Activated naive CD4-positive, alpha-beta T cell treated with anti-CD3 and anti-CD28 coated beads, Interleukin-2, amount 50 U/mL, for 24 hours (primary cell): ENCODE data around the gene WDR4.
"Not testable (repeated sequence)": the region's sequence is repeated elsewhere in the genome, so short reads cannot be mapped to it uniquely, and the experiment has no call there.

Source experiments
- H3K27ac Mint-ChIP-seq: one replicate; pipeline ENCODE4 v1.8.0; 2021; ENCODE audit warnings: mild to moderate bottlenecking, mixed read lengths
- H3K27me3 Mint-ChIP-seq: one replicate; pipeline ENCODE4 v1.8.0; 2021; ENCODE audit warnings: mixed read lengths
- H3K36me3 Mint-ChIP-seq: one replicate; pipeline ENCODE4 v1.8.0; 2021; ENCODE audit warnings: mixed read lengths
- H3K4me1 Mint-ChIP-seq: one replicate; pipeline ENCODE4 v1.8.0; 2021; ENCODE audit warnings: mixed read lengths
- H3K4me3 Mint-ChIP-seq: one replicate; pipeline ENCODE4 v1.8.0; 2021; ENCODE audit warnings: mild to moderate bottlenecking, mixed read lengths
- H3K9me3 Mint-ChIP-seq: one replicate; pipeline ENCODE4 v1.8.0; 2021; ENCODE audit warnings: mixed read lengths

WDR4 gene

DNA sequence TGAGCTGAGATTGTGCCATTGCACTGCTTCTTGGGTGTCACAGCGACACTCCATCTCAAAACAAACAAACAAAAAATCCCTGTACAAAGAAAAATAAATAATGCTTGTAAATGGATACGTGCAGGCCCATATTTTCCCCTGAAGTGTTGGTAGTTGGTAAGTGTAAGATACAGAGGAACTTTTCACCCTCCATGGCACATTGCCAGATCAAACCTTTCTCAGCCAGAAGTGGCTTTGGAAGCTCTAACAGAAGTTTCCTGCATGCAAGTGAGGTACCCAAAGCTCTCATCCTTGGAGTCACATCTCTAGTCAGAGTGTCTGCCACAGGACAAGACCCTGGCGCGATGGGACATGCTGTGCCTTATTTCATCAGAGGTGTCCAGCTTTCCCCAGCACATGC lies 21.1 kb upstream of the WDR4 start:
- peaks cover 14% of the 10 kb centered on the region for H3K4me1 Mint-ChIP-seq

DNA sequence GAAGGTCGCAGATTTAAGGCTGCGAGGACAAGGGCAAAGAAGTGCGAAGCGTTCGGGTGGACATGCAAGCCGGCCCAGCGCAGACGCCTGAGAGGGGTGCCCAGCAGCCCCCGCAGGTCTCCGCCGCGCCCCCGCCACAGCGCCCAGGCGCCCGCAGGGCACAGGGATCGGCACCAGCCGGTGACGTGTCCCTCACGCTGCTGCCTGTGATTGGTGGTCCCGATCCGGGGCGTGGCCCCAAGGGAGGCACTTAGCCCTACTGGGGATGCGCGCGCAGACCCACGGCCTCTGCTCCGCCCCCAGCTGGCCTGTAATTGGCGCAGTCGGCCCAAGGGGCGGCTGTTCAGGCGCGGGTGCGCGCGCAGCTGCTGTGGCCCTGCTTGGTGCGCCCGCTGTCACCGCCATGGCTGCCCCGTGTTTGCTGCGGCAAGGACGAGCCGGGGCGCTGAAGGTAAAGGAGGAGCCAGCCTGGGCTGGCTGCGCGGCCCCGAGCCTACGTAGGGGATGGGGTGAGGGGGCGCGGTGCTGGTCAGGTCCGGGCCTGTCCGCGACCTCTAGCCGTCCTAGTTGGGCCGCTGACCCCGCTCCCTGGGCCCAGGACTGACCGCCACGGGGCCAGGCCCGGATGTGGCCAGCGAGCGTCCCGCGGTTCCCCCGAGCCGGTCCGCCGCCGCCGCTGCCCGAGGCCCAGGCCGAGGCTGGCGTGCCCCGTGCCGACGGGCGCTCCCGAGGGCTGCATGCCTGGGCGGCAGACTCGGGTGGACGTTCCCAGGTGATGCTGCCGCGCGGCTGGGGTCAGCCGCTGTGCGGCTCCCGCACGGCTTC lies 13.8 kb upstream of the WDR4 start, which contains the start of gene NDUFV3:
Gene NDUFV3 (plus strand): TSS at position 379 of the 825 bp plus-strand sequence. CDS start 25 bp downstream, at position 404.
- Mint-ChIP-seq H3K27me3 (no peaks in the 10 kb centered on the region), H3K9me3 (no peaks in the 10 kb centered on the region), H3K4me3 (peak within 1 kb of the TSS; percentile 92), H3K4me1 (peaks cover 16% of the 10 kb centered on the region), H3K27ac (peak within 1 kb of the TSS; percentile 88), H3K36me3 (peaks cover under 1% of the 10 kb centered on the region)

More for the DNA sequence above, 21.1 kb upstream of the WDR4 start:
- H3K4me3 Mint-ChIP-seq: no peak overlapping the region
- no peak overlapping the region for H3K27ac Mint-ChIP-seq
- no peaks in the 10 kb centered on the region for H3K27me3 Mint-ChIP-seq
- no peaks in the 10 kb centered on the region for H3K9me3 Mint-ChIP-seq
- H3K36me3 Mint-ChIP-seq: peaks cover 3% of the 10 kb centered on the region

- H3K27ac Mint-ChIP-seq: peak overlapping the region; percentile 88
- H3K9me3 Mint-ChIP-seq: no peaks in the 10 kb centered on the region
- H3K27me3 Mint-ChIP-seq: no peaks in the 10 kb centered on the region
- no peaks in the 10 kb centered on the region for H3K36me3 Mint-ChIP-seq
- peak overlapping the region; percentile 92 for H3K4me3 Mint-ChIP-seq
- peaks cover 12% of the 10 kb centered on the region for H3K4me1 Mint-ChIP-seq
These were observed 13.2 kb upstream of the WDR4 start for GRCh38 chr21:42892582-42892930.

GRCh38 chr21:42887326-42887725 lies 8.0 kb upstream of the WDR4 start:
- Mint-ChIP-seq H3K27ac (no peak overlapping the region), H3K4me1 (peaks cover 2% of the 10 kb centered on the region), H3K36me3 (no peaks in the 10 kb centered on the region), H3K9me3 (no peaks in the 10 kb centered on the region), H3K27me3 (no peaks in the 10 kb centered on the region), H3K4me3 (no peak overlapping the region)

DNA sequence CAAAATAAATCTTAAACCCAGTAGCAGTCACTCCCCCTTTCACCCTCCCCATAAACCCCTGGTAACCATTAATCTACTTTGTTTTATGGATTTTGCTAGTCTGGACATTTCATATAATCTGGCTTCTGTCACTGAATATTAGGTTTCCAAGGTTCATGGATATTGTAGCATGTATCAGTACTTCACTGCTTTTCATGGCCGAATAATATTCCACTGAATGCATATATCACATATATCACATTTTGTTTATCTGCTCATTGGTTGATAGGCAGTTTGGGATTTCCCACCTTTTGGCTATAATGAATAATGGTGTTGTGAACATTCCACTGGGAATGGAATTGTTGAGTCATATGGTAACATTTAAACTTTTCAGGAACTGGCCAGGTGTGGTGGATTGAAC lies 4.6 kb upstream of the WDR4 start:
- Mint-ChIP-seq H3K27me3 (no peaks in the 10 kb centered on the region), H3K36me3 (no peaks in the 10 kb centered on the region), H3K4me3 (no peak overlapping the region), H3K27ac (no peak overlapping the region), H3K9me3 (no peaks in the 10 kb centered on the region), H3K4me1 (peaks cover 22% of the 10 kb centered on the region)

- Mint-ChIP-seq H3K27me3 (no peaks in the 10 kb centered on the region), H3K9me3 (no peaks in the 10 kb centered on the region), H3K4me1 (peaks cover 28% of the 10 kb centered on the region), H3K4me3 (peak overlapping the region; percentile 98), H3K27ac (peak overlapping the region; percentile 92), H3K36me3 (peaks cover 9% of the 10 kb centered on the region)
These were observed 1.0 kb upstream of the WDR4 start for GRCh38 chr21:42880352-42880751.

GRCh38 chr21:42878678-42878992 lies 704 bp downstream of the WDR4 start:
- Mint-ChIP-seq H3K4me3 (peak overlapping the region; percentile 98), H3K9me3 (no peaks in the 10 kb centered on the region), H3K4me1 (peaks cover 28% of the 10 kb centered on the region), H3K27ac (peak overlapping the region; percentile 98), H3K27me3 (no peaks in the 10 kb centered on the region), H3K36me3 (peaks cover 12% of the 10 kb centered on the region)

DNA sequence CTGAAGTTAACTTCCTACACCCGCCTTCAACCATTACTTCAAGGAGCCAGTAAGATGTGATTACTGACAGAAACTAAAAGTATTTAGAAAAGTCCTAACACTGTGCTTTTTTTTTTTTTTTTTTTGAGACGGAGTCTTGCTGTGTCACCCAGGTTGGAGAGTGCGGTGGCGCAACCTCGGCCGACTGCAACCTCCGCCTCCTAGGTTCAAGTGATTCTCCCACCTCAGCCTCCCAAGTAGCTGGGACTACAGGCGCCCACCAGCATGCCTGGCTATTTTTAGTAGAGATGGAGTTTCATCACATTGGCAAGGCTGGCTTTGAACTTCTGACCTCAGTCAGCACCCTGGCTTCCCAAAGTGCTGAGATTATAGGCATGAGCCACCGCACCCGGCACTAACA lies 3.5 kb downstream of the WDR4 start:
- Mint-ChIP-seq H3K4me1 (peaks cover 26% of the 10 kb centered on the region), H3K36me3 (peaks cover 18% of the 10 kb centered on the region)
- H3K27me3 Mint-ChIP-seq: not testable (repeated sequence)

DNA sequence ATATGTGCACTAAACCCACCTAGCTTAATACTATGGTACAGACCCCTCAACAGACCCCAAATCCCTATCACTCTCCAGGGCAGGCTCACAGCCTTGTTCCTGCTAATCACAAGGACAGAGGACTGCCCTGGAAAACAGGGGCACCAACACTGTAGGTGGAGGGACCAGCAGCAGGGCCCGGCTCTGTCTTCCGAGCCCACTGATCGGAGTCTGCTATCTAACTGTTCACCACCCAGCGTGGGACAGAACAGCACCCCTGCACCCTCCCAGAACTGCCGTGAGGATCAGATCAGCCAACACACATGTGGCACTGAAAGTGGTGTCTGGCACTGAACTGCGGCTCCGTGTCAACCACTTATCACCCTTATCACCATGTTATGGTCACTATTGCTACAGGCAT lies 6.2 kb downstream of the WDR4 start:
- peaks cover 8% of the 10 kb centered on the region for H3K4me1 Mint-ChIP-seq
- H3K9me3 Mint-ChIP-seq: no peaks in the 10 kb centered on the region
- no peak overlapping the region for H3K4me3 Mint-ChIP-seq
- no peaks in the 10 kb centered on the region for H3K27me3 Mint-ChIP-seq
- H3K36me3 Mint-ChIP-seq: peaks cover 13% of the 10 kb centered on the region
- no peak overlapping the region for H3K27ac Mint-ChIP-seq

More for the DNA sequence above, 3.5 kb downstream of the WDR4 start:
- H3K9me3 Mint-ChIP-seq, H3K27ac Mint-ChIP-seq, H3K4me3 Mint-ChIP-seq: not testable (repeated sequence)

- H3K4me3 Mint-ChIP-seq: no peak overlapping the region
- no peak overlapping the region for H3K27ac Mint-ChIP-seq
- peaks cover 22% of the 10 kb centered on the region for H3K4me1 Mint-ChIP-seq
- H3K9me3 Mint-ChIP-seq: no peaks in the 10 kb centered on the region
- H3K36me3 Mint-ChIP-seq: peaks cover 11% of the 10 kb centered on the region
- H3K27me3 Mint-ChIP-seq: no peaks in the 10 kb centered on the region
These were observed 11.1 kb downstream of the WDR4 start for GRCh38 chr21:42868196-42868595.

GRCh38 chr21:42865776-42866160 lies 13.6 kb downstream of the WDR4 start:
- peaks cover 18% of the 10 kb centered on the region for H3K4me1 Mint-ChIP-seq
- H3K9me3 Mint-ChIP-seq: no peaks in the 10 kb centered on the region
- peaks cover 6% of the 10 kb centered on the region for H3K36me3 Mint-ChIP-seq
- peak overlapping the region; percentile 65 for H3K27ac Mint-ChIP-seq
- H3K27me3 Mint-ChIP-seq: no peaks in the 10 kb centered on the region
- H3K4me3 Mint-ChIP-seq: no peak overlapping the region

DNA sequence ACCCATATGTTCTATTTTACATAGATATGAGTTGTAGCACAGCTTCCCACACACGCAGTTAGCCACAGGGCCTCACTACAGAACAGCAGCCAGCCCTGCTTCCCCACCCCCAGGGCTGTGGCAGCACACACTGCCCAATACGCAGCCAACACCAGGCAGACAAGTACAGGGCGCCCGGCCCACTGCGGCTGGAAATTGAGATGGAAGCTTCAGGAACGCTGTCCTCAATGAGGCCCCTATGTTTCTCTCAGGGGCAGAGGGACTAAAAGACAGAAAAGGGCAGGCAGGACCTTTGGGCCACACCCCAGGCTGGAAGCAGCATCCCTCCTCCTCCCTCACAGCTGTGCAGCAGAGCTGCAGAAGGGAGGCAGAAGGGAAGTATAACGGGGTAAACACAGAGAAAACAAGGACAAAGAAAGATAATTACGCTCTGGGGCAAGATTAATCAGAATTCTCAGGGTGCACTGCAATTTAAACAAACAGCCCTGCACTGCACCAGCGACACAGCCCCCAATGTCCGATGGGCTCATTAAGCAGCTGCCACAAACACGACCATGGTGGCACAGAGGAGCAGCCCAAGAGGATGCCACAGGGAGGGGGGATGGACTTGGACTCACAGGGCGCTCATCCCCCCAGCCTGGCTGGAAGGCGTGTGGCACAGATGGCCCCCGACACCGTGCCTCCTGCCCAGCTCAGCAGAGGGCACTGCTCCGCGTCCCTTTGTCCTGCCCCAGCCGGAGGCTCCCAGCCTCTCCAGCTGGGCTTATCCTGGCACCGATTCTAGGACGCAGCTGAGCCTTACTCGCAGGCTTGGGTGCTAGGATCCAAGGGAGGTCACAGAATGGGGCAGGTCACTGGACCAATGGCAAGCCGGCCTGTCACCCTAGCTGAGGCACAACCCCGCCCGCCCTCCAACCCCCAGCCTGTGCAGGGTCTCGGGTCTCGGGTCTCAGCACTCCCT lies 14.2 kb downstream of the WDR4 start:
- H3K27me3 Mint-ChIP-seq: no peaks in the 10 kb centered on the region
- H3K27ac Mint-ChIP-seq: no peak overlapping the region
- peaks cover 18% of the 10 kb centered on the region for H3K4me1 Mint-ChIP-seq
- H3K4me3 Mint-ChIP-seq: no peak overlapping the region
- H3K9me3 Mint-ChIP-seq: no peaks in the 10 kb centered on the region
- peaks cover 6% of the 10 kb centered on the region for H3K36me3 Mint-ChIP-seq

DNA sequence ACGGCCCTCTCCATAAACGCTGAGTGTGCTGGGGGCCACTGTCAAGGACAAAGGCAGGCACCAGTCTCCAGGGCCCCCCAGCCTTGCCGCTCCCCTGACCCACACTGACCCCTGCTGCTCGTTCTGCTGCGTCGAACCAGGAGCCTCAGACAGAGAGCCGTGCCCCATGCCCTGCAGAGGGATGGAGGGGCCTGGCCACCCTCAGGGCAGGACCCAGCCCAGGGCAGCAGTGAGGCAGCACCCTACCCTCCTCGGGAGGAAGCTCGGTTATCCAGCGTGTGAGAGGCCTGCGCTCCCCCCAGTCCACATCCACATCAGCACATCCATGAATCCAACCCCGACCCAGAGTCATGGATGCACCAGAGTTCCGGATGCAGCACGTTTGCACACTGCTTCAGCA lies 15.1 kb downstream of the WDR4 start:
- H3K27me3 Mint-ChIP-seq: no peaks in the 10 kb centered on the region
- H3K9me3 Mint-ChIP-seq: no peaks in the 10 kb centered on the region
- H3K4me1 Mint-ChIP-seq: peaks cover 18% of the 10 kb centered on the region
- peaks cover 6% of the 10 kb centered on the region for H3K36me3 Mint-ChIP-seq
- H3K4me3 Mint-ChIP-seq: no peak overlapping the region
- H3K27ac Mint-ChIP-seq: no peak overlapping the region

- peaks cover 8% of the 10 kb centered on the region for H3K36me3 Mint-ChIP-seq
- H3K9me3 Mint-ChIP-seq: no peaks in the 10 kb centered on the region
- peaks cover 24% of the 10 kb centered on the region for H3K4me1 Mint-ChIP-seq
- no peaks in the 10 kb centered on the region for H3K27me3 Mint-ChIP-seq
- no peak overlapping the region for H3K27ac Mint-ChIP-seq
- H3K4me3 Mint-ChIP-seq: no peak overlapping the region
These were observed 15.9 kb downstream of the WDR4 start for GRCh38 chr21:42863504-42863870.

DNA sequence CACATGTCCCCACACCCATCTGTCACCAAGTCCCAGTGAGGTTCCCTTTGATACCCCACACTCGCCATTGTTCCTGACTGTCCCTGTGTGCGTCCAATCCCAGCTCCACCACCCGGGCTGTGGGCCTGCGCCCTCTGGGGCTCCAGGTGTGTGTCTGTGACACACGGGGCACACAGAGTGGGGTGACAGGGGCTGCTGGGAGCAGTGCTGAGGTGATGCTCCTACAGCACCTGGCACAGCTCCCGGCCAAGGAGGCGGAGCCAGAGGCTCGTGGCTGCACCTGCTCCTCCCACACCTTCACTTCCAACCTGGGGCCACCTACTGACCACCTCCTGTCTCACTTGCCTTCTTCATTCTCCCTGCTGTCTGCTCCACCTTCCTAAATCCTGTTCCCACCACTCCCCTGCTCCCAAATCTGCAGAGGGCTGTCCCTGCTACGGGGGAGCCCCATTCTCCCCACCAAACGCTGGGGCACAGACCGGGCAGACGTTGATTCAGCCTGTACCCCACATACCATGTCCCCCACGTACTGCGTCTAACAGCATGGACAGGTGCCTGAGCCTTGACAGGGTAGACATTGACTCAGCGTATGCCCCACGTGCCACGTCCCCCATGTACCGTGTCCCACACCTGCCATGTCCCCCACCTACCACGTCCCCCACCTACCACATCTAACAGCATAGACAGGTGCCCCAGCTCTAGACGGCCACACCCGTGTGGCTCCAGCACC lies 16.4 kb downstream of the WDR4 start:
- Mint-ChIP-seq H3K4me3 (no peak overlapping the region), H3K27me3 (no peaks in the 10 kb centered on the region), H3K4me1 (peaks cover 25% of the 10 kb centered on the region), H3K27ac (no peak overlapping the region), H3K36me3 (peaks cover 8% of the 10 kb centered on the region), H3K9me3 (no peaks in the 10 kb centered on the region)
